ENCODE measurements around the gene CFAP157. TPM values are rescaled to one million over a fixed set of nuclear protein-coding genes. Genes with fewer than 3 reads are reported as not detected.
A peak's percentile ranks its signal among the peaks of the same experiment; 100 is the strongest.

Gene CFAP157
- total RNA-seq, 1 experiment from 2014 or later: 0.68 TPM

GRCh38 chr9:127738666-127739065, 31.9 kb downstream of the CFAP157 start:
- DNase-seq: no peak
- Histone ChIP-seq H3K4me2 (no peak overlapping the region), H3K9me2 (ENCODE audit: insufficient read depth) (no peaks in the 10 kb centered on the region), H3K27me3 (ENCODE audit: insufficient read depth, low read depth) (no peaks in the 10 kb centered on the region), H3K4me3 (no peak overlapping the region), H3K4me1 (replicated peaks; ENCODE audit: insufficient read depth) (peaks cover 30% of the 10 kb centered on the region), H2AFZ (no peak overlapping the region), H3K79me2 (ENCODE audit: low read depth) (no peaks in the 10 kb centered on the region), H3K36me3 (ENCODE audit: low read depth) (no peaks in the 10 kb centered on the region), H3K27ac (no peak overlapping the region), H3K9me3 (ENCODE audit: insufficient read depth, low read depth) (no peaks in the 10 kb centered on the region), H3F3A (ENCODE audit: insufficient read depth, low read depth) (peaks cover 37% of the 10 kb centered on the region), H4K20me1 (ENCODE audit: insufficient read depth) (no peaks in the 10 kb centered on the region)
- ChIA-PET POLR2A (ENCODE audit: unreplicated experiment) (no interaction called here), CTCF (no interaction called here)
- TF ChIP-seq EZH2 (IDR thresholded peaks at IDR 0.05; ENCODE audit: low read depth): no peak
- TF ChIP-seq CTCF (conservative IDR thresholded peaks at IDR 0.05): no peak
- intact Hi-C loops (cut with micrococcal nuclease; ENCODE audit: unreplicated experiment): no loop called here
- BruUV-seq (replicated peaks): no TSS peak

- no peaks in the 10 kb centered on the region for H3K9me2 ChIP-seq (ENCODE audit: insufficient read depth)
- no peak for TF ChIP-seq CTCF (conservative IDR thresholded peaks at IDR 0.05)
- no peak for TF ChIP-seq EZH2 (IDR thresholded peaks at IDR 0.05; ENCODE audit: low read depth)
- no peaks in the 10 kb centered on the region for H4K20me1 ChIP-seq (ENCODE audit: insufficient read depth)
- no peak overlapping the region for H2AFZ ChIP-seq
- H3K4me2 ChIP-seq: peak overlapping the region; percentile 57
- H3K27me3 ChIP-seq (ENCODE audit: insufficient read depth, low read depth): no peaks in the 10 kb centered on the region
- peaks cover 24% of the 10 kb centered on the region for H3K4me1 ChIP-seq (replicated peaks; ENCODE audit: insufficient read depth)
- peak overlapping the region; percentile 72 for H3K27ac ChIP-seq
- H3F3A ChIP-seq (ENCODE audit: insufficient read depth, low read depth): peaks cover 33% of the 10 kb centered on the region
- H3K36me3 ChIP-seq (ENCODE audit: low read depth): no peaks in the 10 kb centered on the region
- DNase-seq: no peak
- H3K79me2 ChIP-seq (ENCODE audit: low read depth): no peaks in the 10 kb centered on the region
- CTCF ChIA-PET: interaction anchor here (0.6 to 1.4 kb wide), 3 partner anchors 75 to 609 kb away, joined by 3 to 9 read pairs (median 3); no protein-coding TSS in a partner anchor
- no peak overlapping the region for H3K4me3 ChIP-seq
- BruUV-seq (replicated peaks): no TSS peak
- H3K9me3 ChIP-seq (ENCODE audit: insufficient read depth, low read depth): no peaks in the 10 kb centered on the region
- POLR2A ChIA-PET (ENCODE audit: unreplicated experiment): interaction anchor here (0.7 to 1.2 kb wide), 3 partner anchors 31 to 66 kb away, joined by 5 to 6 read pairs (median 5); no protein-coding TSS in a partner anchor
- intact Hi-C loops (cut with micrococcal nuclease; ENCODE audit: unreplicated experiment): loop anchor here (1.0 to 5.0 kb wide), 5 partner anchors 32 to 298 kb away; partner anchors contain the start of gene FPGS
These were observed 33.0 kb downstream of the CFAP157 start for GRCh38 chr9:127739614-127740330.

- H3K27me3 ChIP-seq (ENCODE audit: insufficient read depth, low read depth): peaks cover 9% of the 10 kb centered on the region; the same call in 1 of the 2 replicates
- ChIA-PET CTCF (interaction anchor here (0.9 to 1.1 kb wide), 2 partner anchors 29 to 128 kb away, joined by 3 to 6 read pairs; no protein-coding TSS in a partner anchor), POLR2A (ENCODE audit: unreplicated experiment) (interaction anchor here (0.6 to 1.1 kb wide), 2 partner anchors 44 to 156 kb away, joined by 3 to 4 read pairs; partner anchors contain the start of gene CDK9)
- H3K9me3 ChIP-seq (ENCODE audit: insufficient read depth, low read depth): no peaks in the 10 kb centered on the region
- no peak for TF ChIP-seq EZH2 (IDR thresholded peaks at IDR 0.05; ENCODE audit: low read depth)
- TF ChIP-seq CTCF (conservative IDR thresholded peaks at IDR 0.05): no peak
- no peak overlapping the region; the same call in 1 of the 2 replicates for H2AFZ ChIP-seq
- H3K36me3 ChIP-seq (ENCODE audit: low read depth): no peaks in the 10 kb centered on the region
- no peaks in the 10 kb centered on the region for H4K20me1 ChIP-seq (ENCODE audit: insufficient read depth)
- H3K9me2 ChIP-seq (ENCODE audit: insufficient read depth): no peaks in the 10 kb centered on the region
- no peak overlapping the region for H3K27ac ChIP-seq
- peak in 1 of 2 experiments; percentile 51 for DNase-seq
- peaks cover 39% of the 10 kb centered on the region for H3F3A ChIP-seq (ENCODE audit: insufficient read depth, low read depth)
- peak overlapping the region; percentile 38 for H3K4me2 ChIP-seq
- intact Hi-C loops (cut with micrococcal nuclease; ENCODE audit: unreplicated experiment): loop anchor here (5.0 kb wide), 2 partner anchors 60 to 295 kb away; partner anchors contain the start of gene FPGS
- BruUV-seq (replicated peaks): no TSS peak
- H3K4me1 ChIP-seq (replicated peaks; ENCODE audit: insufficient read depth): peaks cover 24% of the 10 kb centered on the region
- no peaks in the 10 kb centered on the region for H3K79me2 ChIP-seq (ENCODE audit: low read depth)
- H3K4me3 ChIP-seq: no peak overlapping the region
These were observed 35.1 kb downstream of the CFAP157 start for GRCh38 chr9:127741831-127742434.
